Measurements from ENCODE around the gene MTARC1. TPM values are rescaled to one million over a fixed set of nuclear protein-coding genes. Genes with fewer than 3 reads are reported as not detected.

Gene MTARC1
- total and polyA plus RNA-seq, 2 of the 4 experiments (the other 2 are of a cell fraction), result 0.18 to 0.55 TPM

DNA sequence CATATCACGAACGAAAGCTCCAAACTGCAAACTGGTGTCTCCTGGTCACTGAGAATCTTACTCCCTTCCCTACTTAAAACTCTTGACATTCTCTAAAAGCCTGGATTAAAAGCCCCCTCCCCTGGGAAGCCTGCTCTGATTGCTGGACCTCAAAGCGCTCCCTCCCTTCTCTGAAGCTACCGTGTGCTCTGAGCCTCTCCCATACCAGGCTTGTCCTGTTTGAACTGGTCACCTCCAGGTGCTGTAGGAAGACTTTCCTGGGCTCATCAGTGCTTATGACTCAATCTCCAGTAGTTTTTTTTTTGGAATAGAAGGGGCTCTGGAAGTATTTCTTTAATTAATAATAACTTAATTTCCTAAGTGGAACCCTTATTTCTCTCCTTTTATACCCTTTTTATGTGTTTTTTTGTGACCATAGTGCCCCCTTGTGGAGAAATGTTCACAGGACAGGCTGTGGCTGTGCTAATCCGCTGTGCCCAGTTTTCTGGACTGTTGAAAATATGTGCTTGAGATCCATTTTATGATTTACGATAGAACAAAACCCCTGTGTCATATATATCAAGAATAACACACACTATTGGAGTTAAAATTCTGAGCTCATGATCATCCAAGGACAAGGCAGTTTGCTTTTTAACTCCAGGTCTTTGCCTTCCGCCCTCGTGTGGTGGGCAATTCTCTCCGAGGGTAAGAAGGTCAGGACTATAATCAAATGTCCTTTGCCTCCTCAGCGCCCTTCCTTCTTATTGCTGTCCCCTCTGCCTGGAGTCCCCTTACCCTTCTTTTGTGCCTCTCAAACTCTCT lies 16.9 kb downstream of the MTARC1 start (continued):
- TF ChIP-seq CHD1 (IDR thresholded peaks at IDR 0.05; ENCODE audit: low read depth, low read length), result no peak
- no peak for TF ChIP-seq MAFK (IDR thresholded peaks at IDR 0.05; ENCODE audit: low read depth, low read length)
- TF ChIP-seq RFX5 (IDR thresholded peaks at IDR 0.05; ENCODE audit: low read depth, low read length), result no peak

DNA sequence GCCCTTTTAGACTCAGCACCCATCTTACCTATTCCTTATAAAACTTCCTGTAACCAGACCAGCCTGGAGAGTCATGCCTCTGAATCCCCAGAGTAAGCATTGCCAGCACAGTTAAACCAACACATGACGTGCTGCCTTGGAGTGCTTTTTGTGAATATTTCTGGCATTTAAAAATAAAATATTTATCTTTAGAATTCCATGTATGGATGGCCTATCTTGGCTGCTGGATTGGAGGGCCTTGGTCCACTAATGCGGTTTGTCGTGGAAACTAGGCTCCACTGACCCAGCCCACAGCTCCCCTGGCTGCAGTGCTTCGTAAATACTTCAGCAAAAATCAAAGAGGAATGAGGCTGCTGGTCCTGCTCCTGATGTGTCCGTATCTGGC lies 17.5 kb downstream of the MTARC1 start:
- H3K36me3 ChIP-seq (ENCODE audit: control insufficient read depth, insufficient read depth, low read length), result no peaks in the 10 kb centered on the region
- H4K8ac ChIP-seq (ENCODE audit: low read depth in 2 of 2, low read length in 2 of 2), result peak overlapping the region in 1 of 2 experiments; percentile 59; a peak in 1 of 4 replicates
- 10% methylated on average over 3 of the region's 5 CpGs; no CpG with 5 or more reads in 1 of the 2 experiments for WGBS, 2 experiments (ENCODE audit: extremely low coverage in 2 of 2, insufficient read length in 1 of 2)
- H2BK5ac ChIP-seq (ENCODE audit: low read depth, low read length, poor library complexity, severe bottlenecking), result peak overlapping the region; percentile 39
- H2AK5ac ChIP-seq (ENCODE audit: low read depth, low read length), result no peak overlapping the region
- H3K9me3 ChIP-seq (ENCODE audit: control insufficient read depth, insufficient read depth, low read length), result no peaks in the 10 kb centered on the region
- dilution Hi-C loops (cut with HindIII; ENCODE audit: low sequenced_read_pairs, unreplicated experiment), result no loop called here
- POLR2A ChIA-PET (ENCODE audit: unreplicated experiment), result interaction anchor here (0.6 kb wide), 1 partner anchor 484 kb away, joined by 10 read pairs; no protein-coding TSS in a partner anchor
- H2AK9ac ChIP-seq (replicated peaks; ENCODE audit: low read depth, low read length, poor library complexity), result no peak overlapping the region
- TF ChIP-seq RCOR1 (IDR thresholded peaks at IDR 0.05; ENCODE audit: insufficient replicate concordance, low read length) (no peak), RAD21 (IDR thresholded peaks at IDR 0.05; ENCODE audit: low read length) (no peak), MAFK (IDR thresholded peaks at IDR 0.05; ENCODE audit: low read depth, low read length) (no peak), POLR2A (IDR thresholded peaks at IDR 0.05; ENCODE audit: low read depth, low read length) (no peak), MAZ (IDR thresholded peaks at IDR 0.05; ENCODE audit: borderline replicate concordance, low read depth, low read length) (no peak), SMC3 (IDR thresholded peaks at IDR 0.05; ENCODE audit: low read depth, low read length) (no peak), MXI1 (IDR thresholded peaks at IDR 0.05; ENCODE audit: borderline replicate concordance, low read depth, low read length) (no peak), FOS (IDR thresholded peaks at IDR 0.05; ENCODE audit: low read depth, low read length) (no peak), CHD1 (IDR thresholded peaks at IDR 0.05; ENCODE audit: low read depth, low read length) (no peak)
- TF ChIP-seq, protein P1, sequence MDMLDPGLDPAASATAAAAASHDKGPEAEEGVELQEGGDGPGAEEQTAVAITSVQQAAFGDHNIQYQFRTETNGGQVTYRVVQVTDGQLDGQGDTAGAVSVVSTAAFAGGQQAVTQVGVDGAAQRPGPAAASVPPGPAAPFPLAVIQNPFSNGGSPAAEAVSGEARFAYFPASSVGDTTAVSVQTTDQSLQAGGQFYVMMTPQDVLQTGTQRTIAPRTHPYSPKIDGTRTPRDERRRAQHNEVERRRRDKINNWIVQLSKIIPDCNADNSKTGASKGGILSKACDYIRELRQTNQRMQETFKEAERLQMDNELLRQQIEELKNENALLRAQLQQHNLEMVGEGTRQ (IDR thresholded peaks at IDR 0.05; ENCODE audit: low read depth, low read length), result 0 out of 2 replicates have a peak, but pooled peaks have one; percentile 6
- TF ChIP-seq, protein P2, sequence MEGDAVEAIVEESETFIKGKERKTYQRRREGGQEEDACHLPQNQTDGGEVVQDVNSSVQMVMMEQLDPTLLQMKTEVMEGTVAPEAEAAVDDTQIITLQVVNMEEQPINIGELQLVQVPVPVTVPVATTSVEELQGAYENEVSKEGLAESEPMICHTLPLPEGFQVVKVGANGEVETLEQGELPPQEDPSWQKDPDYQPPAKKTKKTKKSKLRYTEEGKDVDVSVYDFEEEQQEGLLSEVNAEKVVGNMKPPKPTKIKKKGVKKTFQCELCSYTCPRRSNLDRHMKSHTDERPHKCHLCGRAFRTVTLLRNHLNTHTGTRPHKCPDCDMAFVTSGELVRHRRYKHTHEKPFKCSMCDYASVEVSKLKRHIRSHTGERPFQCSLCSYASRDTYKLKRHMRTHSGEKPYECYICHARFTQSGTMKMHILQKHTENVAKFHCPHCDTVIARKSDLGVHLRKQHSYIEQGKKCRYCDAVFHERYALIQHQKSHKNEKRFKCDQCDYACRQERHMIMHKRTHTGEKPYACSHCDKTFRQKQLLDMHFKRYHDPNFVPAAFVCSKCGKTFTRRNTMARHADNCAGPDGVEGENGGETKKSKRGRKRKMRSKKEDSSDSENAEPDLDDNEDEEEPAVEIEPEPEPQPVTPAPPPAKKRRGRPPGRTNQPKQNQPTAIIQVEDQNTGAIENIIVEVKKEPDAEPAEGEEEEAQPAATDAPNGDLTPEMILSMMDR (conservative IDR thresholded peaks at IDR 0.05; ENCODE audit: low read depth, low read length), result peak; percentile 26; the same call in 1 of the 2 replicates
- peak overlapping the region; percentile 63; the same call in 1 of the 2 replicates for H2BK120ac ChIP-seq (ENCODE audit: low read depth, low read length)
- peaks cover 10% of the 10 kb centered on the region; the same call in 1 of the 2 replicates for H3K4me1 ChIP-seq (ENCODE audit: control insufficient read depth, insufficient read depth, low read length)
- H3K18ac ChIP-seq (ENCODE audit: low read depth, low read length), result no peak overlapping the region; the same call in 1 of the 2 replicates
- peak overlapping the region; percentile 79; the same call in 1 of the 2 replicates for H3K27ac ChIP-seq (ENCODE audit: insufficient read depth, low read length)
- BruUV-seq (replicated peaks), result no TSS peak
- intact Hi-C loops (cut with micrococcal nuclease), result no loop called here
- H3K23ac ChIP-seq (ENCODE audit: low read depth, low read length), result no peak overlapping the region
- H3K56ac ChIP-seq (ENCODE audit: extremely low read depth, insufficient read depth, low read length), result no peak overlapping the region
- peak overlapping the region; percentile 40 for H2BK20ac ChIP-seq (ENCODE audit: low read depth, low read length)
- DNase-seq (peak; percentile 60), ATAC-seq (ENCODE audit: low read depth) (peak; percentile 95)
- H4K5ac ChIP-seq (ENCODE audit: low read depth, low read length), result no peak overlapping the region; the same call in 1 of the 2 replicates
- no peak overlapping the region for H3K4me3 ChIP-seq (ENCODE audit: insufficient read depth, low read depth, low read length)
- H3K9me1 ChIP-seq (ENCODE audit: insufficient read depth, low read length), result no peaks in the 10 kb centered on the region
- no peak overlapping the region for H3K14ac ChIP-seq (replicated peaks; ENCODE audit: low read depth, low read length)
- peak overlapping the region; percentile 65 for H4K91ac ChIP-seq (ENCODE audit: insufficient read depth, low read depth, low read length)
- no peaks in the 10 kb centered on the region for H3K79me1 ChIP-seq (ENCODE audit: low read depth in 1 of 2, low read length in 2 of 2)
- peak overlapping the region; percentile 66; the same call in 1 of the 2 replicates for H3K4me2 ChIP-seq (ENCODE audit: low read depth, low read length)
- peak overlapping the region; percentile 45; the same call in 2 of the 3 replicates for H2BK15ac ChIP-seq (ENCODE audit: low read depth, low read length)
- H3K27me3 ChIP-seq (ENCODE audit: control insufficient read depth, insufficient read depth, low read length), result peaks cover 2% of the 10 kb centered on the region; the same call in 1 of the 2 replicates
- in situ Hi-C loops (cut with MboI; ENCODE audit: low sequenced_read_pairs), result no loop called here
- H3K4ac ChIP-seq (ENCODE audit: low read depth, low read length), result peak overlapping the region; percentile 14; the same call in 1 of the 2 replicates
- CTCF ChIA-PET, result interaction anchor here (0.6 to 1.2 kb wide), 5 partner anchors 10 to 1864 kb away, joined by 3 read pairs; partner anchors contain the start of gene MTARC1
- peak overlapping the region; percentile 46 for H2AFZ ChIP-seq (replicated peaks; ENCODE audit: low read length, poor library complexity)
- no peaks in the 10 kb centered on the region for H4K20me1 ChIP-seq (ENCODE audit: insufficient read depth, low read length)
- H3K9ac ChIP-seq (ENCODE audit: low read depth, low read length), result no peak overlapping the region

Data from IMR-90 (cell line).